Choroid plexus epithelial cell (primary cell): ENCODE data around the gene IGFL4.

Experiments used
- DNase-seq: peaks from one replicate; pipeline ENCODE4 v3.0.0-alpha.2; 2010; ENCODE audit warnings: low read depth
- H3K4me3 ChIP-seq: 2 replicates; pipeline ENCODE4 v1.5.1; 2011; ENCODE audit warnings: low read depth, mild to moderate bottlenecking, control low read depth, low read length, moderate library complexity
- CTCF ChIP-seq: conservative IDR thresholded peaks from 2 replicates; pipeline ENCODE4 v1.5.1; 2011; ENCODE audit warnings: low read depth, mild to moderate bottlenecking, control low read depth, inconsistent platforms, low read length, moderate library complexity

IGFL4 gene

GRCh38 chr19:46002678-46003275 is 38.0 kb downstream of the IGFL4 start:
- DNase-seq = no peak
- H3K4me3 ChIP-seq = no peak overlapping the region

GRCh38 chr19:46000491-46001246 is 40.1 kb downstream of the IGFL4 start:
- TF ChIP-seq CTCF = no peak
- DNase-seq = peak; percentile 35
- peak overlapping the region; percentile 32 for H3K4me3 ChIP-seq

More at GRCh38 chr19:46002678-46003275, 38.0 kb downstream of the IGFL4 start:
- TF ChIP-seq CTCF = no peak

- no peak for TF ChIP-seq CTCF
- peak; percentile 14 for DNase-seq
- no peak overlapping the region for H3K4me3 ChIP-seq
These were observed 41.1 kb downstream of the IGFL4 start for GRCh38 chr19:45999653-46000121.

- no peak for TF ChIP-seq CTCF
- H3K4me3 ChIP-seq = no peak overlapping the region
- DNase-seq = no peak
These were observed 42.0 kb downstream of the IGFL4 start for GRCh38 chr19:45998834-45999233.

- no peak for DNase-seq
- no peak for TF ChIP-seq CTCF
- H3K4me3 ChIP-seq = no peak overlapping the region
These were observed 43.9 kb downstream of the IGFL4 start for GRCh38 chr19:45996933-45997332.

- peak overlapping the region; percentile 88 for H3K4me3 ChIP-seq
- TF ChIP-seq CTCF = no peak
- peak; percentile 26 for DNase-seq
These were observed 45.0 kb downstream of the IGFL4 start for GRCh38 chr19:45995715-45996385.
